HG03565 (cell line): Measurements from ENCODE around the gene PTPRD.

ENCODE experiments used
- ATAC-seq: cut with Tn5 transposase; IDR thresholded peaks from one replicate; pipeline ENCODE4 v1.9.1; 2021; ENCODE audit warnings: mild to moderate bottlenecking, moderate library complexity; ENCODE audit not compliant: unreplicated experiment

The PTPRD gene

GRCh38 chr9:8677741-8678140 lies 1935.1 kb downstream of the PTPRD start:
- no peak for ATAC-seq

- no peak for ATAC-seq
These were observed 1938.3 kb downstream of the PTPRD start for GRCh38 chr9:8674536-8674935.

- no peak for ATAC-seq
These were observed 1939.0 kb downstream of the PTPRD start for GRCh38 chr9:8673830-8674229.

- ATAC-seq = no peak
These were observed 1942.1 kb downstream of the PTPRD start for GRCh38 chr9:8670751-8671150.

- ATAC-seq = no peak
These were observed 1944.1 kb downstream of the PTPRD start for GRCh38 chr9:8668751-8669150.

GRCh38 chr9:8668231-8668630 lies 1944.6 kb downstream of the PTPRD start:
- no peak for ATAC-seq

- ATAC-seq = no peak
These were observed 1946.7 kb downstream of the PTPRD start for GRCh38 chr9:8666060-8666459.

- no peak for ATAC-seq
These were observed 1952.4 kb downstream of the PTPRD start for GRCh38 chr9:8660383-8660782.

GRCh38 chr9:8659108-8659507 lies 1953.7 kb downstream of the PTPRD start:
- no peak for ATAC-seq

- ATAC-seq = no peak
These were observed 1957.7 kb downstream of the PTPRD start for GRCh38 chr9:8655071-8655470.

- ATAC-seq = no peak
These were observed 1958.9 kb downstream of the PTPRD start for GRCh38 chr9:8653855-8654254.

- no peak for ATAC-seq
These were observed 1959.7 kb downstream of the PTPRD start for GRCh38 chr9:8653111-8653510.

- ATAC-seq = no peak
These were observed 1960.5 kb downstream of the PTPRD start for GRCh38 chr9:8652255-8652654.

GRCh38 chr9:8651846-8652215 lies 1961.0 kb downstream of the PTPRD start:
- no peak for ATAC-seq

- no peak for ATAC-seq
These were observed 1961.5 kb downstream of the PTPRD start for GRCh38 chr9:8651070-8651845.

- ATAC-seq = no peak
These were observed 1963.0 kb downstream of the PTPRD start for GRCh38 chr9:8649807-8650206.

GRCh38 chr9:8649160-8649559 lies 1963.6 kb downstream of the PTPRD start:
- peak; percentile 51 for ATAC-seq

GRCh38 chr9:8648271-8648845 lies 1964.4 kb downstream of the PTPRD start:
- ATAC-seq = no peak

- no peak for ATAC-seq
These were observed 1965.0 kb downstream of the PTPRD start for GRCh38 chr9:8647824-8648223.

- ATAC-seq = no peak
These were observed 1968.2 kb downstream of the PTPRD start for GRCh38 chr9:8644571-8644970.

- ATAC-seq = no peak
These were observed 1968.9 kb downstream of the PTPRD start for GRCh38 chr9:8643896-8644295.

GRCh38 chr9:8643464-8643863 lies 1969.3 kb downstream of the PTPRD start:
- no peak for ATAC-seq

GRCh38 chr9:8640761-8641160 lies 1972.0 kb downstream of the PTPRD start:
- no peak for ATAC-seq
